ENCODE data around the gene ISYNA1.

ISYNA1 gene

DNA sequence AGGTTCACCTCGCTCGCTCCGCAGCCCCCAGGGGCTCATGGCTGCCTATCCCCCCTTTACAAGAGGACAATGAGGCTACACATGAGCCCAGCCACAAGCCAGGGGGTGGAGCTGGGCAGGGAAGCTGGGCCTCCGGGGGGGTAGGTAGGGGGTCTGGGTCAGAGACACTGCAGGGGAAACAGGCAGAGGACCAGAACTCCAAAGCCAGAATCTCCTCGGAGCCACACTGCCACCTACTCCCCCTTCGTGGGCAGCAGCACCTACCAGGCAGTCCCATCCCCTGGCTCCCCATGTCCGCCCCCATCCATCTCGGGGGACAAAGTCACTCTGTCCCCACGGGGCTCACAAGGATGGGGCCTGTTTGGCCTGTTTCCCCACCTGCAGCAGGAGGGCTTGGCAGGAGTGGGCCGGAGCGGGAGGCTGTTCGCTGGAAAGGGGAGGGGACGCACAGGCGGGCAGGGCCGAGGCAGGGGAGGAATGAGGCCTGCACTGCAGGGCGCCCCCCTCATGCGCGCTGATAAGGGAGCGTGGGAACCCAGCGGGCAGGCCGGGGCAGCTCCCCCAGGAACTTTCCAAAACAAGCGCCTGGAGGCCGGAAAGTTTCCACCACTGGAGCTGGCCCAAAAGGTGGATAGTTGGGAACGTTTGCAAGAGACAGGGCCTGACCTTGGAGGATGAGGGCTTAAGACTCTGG lies 545 bp upstream of the ISYNA1 start:
- Histone ChIP-seq H3K4me3 (ENCODE audit: low read depth in 1 of 2, low read length in 1 of 2) (peak overlapping the region in 1 of 2 experiments; percentile 45), H3K27ac (no peak overlapping the region)

DNA sequence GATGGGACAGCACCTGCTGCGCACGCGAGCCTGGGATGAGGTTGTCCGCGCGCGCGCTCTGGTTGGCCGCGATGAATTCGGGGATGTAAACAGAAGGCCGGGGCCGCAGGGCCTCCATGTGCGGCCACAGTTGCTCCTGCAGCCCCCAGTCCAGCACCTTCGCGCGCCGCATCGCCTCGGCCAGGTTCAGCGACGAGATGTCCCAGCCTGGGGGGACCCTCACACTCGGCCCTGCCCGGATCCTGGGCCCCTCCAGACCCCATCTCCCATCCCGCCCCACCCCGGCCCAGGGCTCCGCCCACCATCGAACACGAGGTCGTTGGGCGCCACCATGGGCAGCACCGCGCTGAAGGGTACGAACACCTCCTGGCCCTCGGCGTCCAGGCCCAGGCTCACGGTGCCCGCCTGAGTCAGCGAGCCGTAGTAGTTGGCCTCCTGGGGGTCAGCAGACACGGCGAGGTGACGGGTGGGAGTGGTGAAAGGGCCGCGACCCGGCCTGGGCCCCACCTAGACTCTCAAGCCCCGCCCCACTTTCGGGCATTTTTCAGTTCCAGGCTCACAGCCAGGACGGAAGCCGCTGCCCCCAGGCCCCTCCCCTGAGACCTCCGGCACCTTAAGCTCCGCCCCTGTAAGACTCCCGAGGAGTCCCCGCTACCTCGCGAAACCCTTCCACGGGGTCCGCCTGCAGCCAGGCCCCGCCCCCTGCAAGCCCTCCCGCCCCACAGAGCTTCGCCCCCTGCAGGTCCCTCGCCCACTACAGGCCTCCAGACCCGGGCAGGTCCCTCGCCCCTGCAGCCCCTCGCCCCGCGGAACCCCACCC lies 1.1 kb downstream of the ISYNA1 start:
- H3K27ac ChIP-seq = no peak overlapping the region

More for the DNA sequence above, 545 bp upstream of the ISYNA1 start:
- H3K27me3 ChIP-seq = peaks cover 69% of the 10 kb centered on the region
- TF ChIP-seq, protein P1, sequence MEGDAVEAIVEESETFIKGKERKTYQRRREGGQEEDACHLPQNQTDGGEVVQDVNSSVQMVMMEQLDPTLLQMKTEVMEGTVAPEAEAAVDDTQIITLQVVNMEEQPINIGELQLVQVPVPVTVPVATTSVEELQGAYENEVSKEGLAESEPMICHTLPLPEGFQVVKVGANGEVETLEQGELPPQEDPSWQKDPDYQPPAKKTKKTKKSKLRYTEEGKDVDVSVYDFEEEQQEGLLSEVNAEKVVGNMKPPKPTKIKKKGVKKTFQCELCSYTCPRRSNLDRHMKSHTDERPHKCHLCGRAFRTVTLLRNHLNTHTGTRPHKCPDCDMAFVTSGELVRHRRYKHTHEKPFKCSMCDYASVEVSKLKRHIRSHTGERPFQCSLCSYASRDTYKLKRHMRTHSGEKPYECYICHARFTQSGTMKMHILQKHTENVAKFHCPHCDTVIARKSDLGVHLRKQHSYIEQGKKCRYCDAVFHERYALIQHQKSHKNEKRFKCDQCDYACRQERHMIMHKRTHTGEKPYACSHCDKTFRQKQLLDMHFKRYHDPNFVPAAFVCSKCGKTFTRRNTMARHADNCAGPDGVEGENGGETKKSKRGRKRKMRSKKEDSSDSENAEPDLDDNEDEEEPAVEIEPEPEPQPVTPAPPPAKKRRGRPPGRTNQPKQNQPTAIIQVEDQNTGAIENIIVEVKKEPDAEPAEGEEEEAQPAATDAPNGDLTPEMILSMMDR (IDR thresholded peaks at IDR 0.05) = no peak
- H3K4me1 ChIP-seq (ENCODE audit: control insufficient read depth in 1 of 2, insufficient read depth in 1 of 2, low read depth in 1 of 2, low read length in 1 of 2) = peaks cover 13 to 28% of the 10 kb centered on the region in 2 experiments
- H3K9me3 ChIP-seq = no peaks in the 10 kb centered on the region
- peaks cover 22% of the 10 kb centered on the region for H3K36me3 ChIP-seq

DNA sequence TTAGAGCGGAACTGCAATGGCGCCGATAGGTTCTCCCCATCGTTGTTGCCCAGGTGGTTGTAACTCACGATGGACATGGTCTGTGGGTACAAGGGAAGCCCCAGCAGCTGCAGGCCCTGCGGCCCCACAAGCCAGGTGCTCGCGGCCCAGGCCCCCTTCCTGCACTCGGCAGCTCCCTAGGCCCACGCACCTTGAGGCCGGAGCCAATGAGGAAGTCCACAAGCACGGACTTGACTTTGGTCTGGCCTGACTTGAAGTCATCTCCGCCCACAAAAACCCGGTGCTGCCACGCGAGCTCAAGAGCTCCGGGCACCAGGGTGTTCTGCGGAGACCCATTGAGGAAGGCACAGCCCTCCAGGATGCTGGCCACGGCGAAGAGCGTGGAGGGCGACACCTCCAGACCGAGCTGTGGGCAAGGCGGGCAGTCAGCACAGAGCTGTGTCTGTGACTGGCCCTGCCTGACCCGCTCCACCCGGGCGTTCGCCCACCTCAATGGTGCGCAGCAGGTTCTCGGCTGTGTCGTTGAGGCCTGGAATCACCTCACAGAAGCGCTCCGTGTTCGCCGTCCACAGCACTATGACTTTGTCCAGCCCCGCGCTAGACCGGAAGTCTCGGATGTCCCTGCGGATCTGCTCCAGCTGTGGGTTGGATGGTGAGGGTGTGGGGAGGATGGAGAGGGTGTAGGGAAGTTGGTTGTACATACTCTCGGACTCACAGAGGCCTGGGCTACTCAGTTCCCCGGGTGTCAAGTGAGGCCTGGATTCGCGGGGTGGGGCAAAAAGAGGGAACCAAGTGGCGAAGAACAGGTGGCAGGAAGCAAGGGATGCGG lies 1.9 kb downstream of the ISYNA1 start:
- TF ChIP-seq, protein P1 (IDR thresholded peaks at IDR 0.05) = no peak
- Histone ChIP-seq H3K4me1 (ENCODE audit: control insufficient read depth in 1 of 2, insufficient read depth in 1 of 2, low read depth in 1 of 2, low read length in 1 of 2) (peaks cover 21 to 34% of the 10 kb centered on the region in 2 experiments), H3K27me3 (peaks cover 91% of the 10 kb centered on the region), H3K4me3 (ENCODE audit: low read depth in 1 of 2, low read length in 1 of 2) (no peak overlapping the region), H3K36me3 (peaks cover 5% of the 10 kb centered on the region), H3K9me3 (no peaks in the 10 kb centered on the region), H3K27ac (no peak overlapping the region)

More for the DNA sequence above, 1.1 kb downstream of the ISYNA1 start:
- TF ChIP-seq, protein P1 (IDR thresholded peaks at IDR 0.05) = no peak
- Histone ChIP-seq H3K36me3 (peaks cover 12% of the 10 kb centered on the region), H3K9me3 (no peaks in the 10 kb centered on the region), H3K27me3 (peaks cover 85% of the 10 kb centered on the region), H3K4me3 (ENCODE audit: low read depth in 1 of 2, low read length in 1 of 2) (peak overlapping the region; percentile 6 to 45), H3K4me1 (ENCODE audit: control insufficient read depth in 1 of 2, insufficient read depth in 1 of 2, low read depth in 1 of 2, low read length in 1 of 2) (peaks cover 21 to 34% of the 10 kb centered on the region in 2 experiments)

DNA sequence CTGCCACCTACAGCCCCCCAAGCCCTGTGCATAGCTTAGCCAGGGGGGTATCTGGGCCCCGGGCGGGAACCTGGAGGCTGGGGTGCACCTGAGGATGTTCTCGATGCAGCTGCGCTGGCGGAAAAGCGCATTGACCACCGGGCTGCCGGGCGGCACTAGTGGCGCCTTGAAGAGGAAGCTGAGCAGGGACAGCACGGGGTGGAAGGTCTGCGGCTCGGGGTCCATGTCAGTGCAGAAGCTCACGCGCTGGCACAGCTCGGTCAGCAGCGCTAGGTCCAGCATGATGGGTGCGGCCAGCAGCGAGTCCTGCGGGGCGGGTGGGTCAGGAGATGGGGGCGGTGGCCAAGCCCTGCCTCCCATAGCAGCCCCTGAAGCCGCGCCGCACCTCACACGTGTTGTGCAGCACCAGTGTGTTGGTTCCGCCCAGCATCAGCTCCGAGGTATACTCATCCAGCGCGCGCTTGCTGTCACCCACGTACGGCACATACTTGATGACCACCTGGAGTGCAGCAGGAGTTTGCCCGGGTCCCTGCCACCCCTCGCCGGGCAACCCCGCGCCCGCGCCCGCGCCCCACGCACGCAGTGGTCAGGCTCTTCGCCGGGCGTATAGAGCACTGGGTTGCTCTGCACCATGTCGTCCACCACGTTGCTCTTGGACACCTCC lies 2.6 kb downstream of the ISYNA1 start:
- no peaks in the 10 kb centered on the region for H3K9me3 ChIP-seq
- peaks cover 98% of the 10 kb centered on the region for H3K27me3 ChIP-seq
- H3K4me1 ChIP-seq (ENCODE audit: control insufficient read depth in 1 of 2, insufficient read depth in 1 of 2, low read depth in 1 of 2, low read length in 1 of 2) = peaks cover 21 to 34% of the 10 kb centered on the region in 2 experiments
- H3K27ac ChIP-seq = no peak overlapping the region
- H3K4me3 ChIP-seq (ENCODE audit: low read depth in 1 of 2, low read length in 1 of 2) = no peak overlapping the region
- TF ChIP-seq, protein P1 (IDR thresholded peaks at IDR 0.05) = no peak
- no peaks in the 10 kb centered on the region for H3K36me3 ChIP-seq

Data from neutrophil (primary cell).